Breast epithelium (tissue), 4 donors: ENCODE measurements around the gene FGGY. TPM values are rescaled to one million over a fixed set of nuclear protein-coding genes. Genes with fewer than 3 reads are reported as not detected.
"Not testable (repeated sequence)": the region's sequence is repeated elsewhere in the genome, so short reads cannot be mapped to it uniquely, and the experiment has no call there.

Experiments used
- DNase-seq, 2 donors: peaks; one replicate each; pipeline ENCODE4 v3.0.0-alpha.2; 2019; ENCODE audit warnings: low spot score in 2 of 2
- H3K27ac ChIP-seq, 2 donors: fragments of 200-600 bp; sonication (generic) in 1 of 2; one replicate each; pipeline ENCODE4 v1.5.1; 2016 to 2019; ENCODE audit warnings: mild to moderate bottlenecking in 1 of 2
- H3K27me3 ChIP-seq, 2 donors: fragments of 200-600 bp; sonication (generic) in 1 of 2; one replicate each; pipeline versions ENCODE4 v1.5.1 to v1.6.0; 2017 to 2019; ENCODE audit warnings: control low read depth in 1 of 2, mild to moderate bottlenecking in 1 of 2
- H3K36me3 ChIP-seq: fragments of 200-600 bp; one replicate; pipeline ENCODE4 v1.5.1; 2019
- H3K4me1 ChIP-seq, 2 donors: fragments of 200-600 bp; sonication (generic); one replicate each; pipeline ENCODE4 v1.5.1; 2016 to 2019; ENCODE audit warnings: control low read depth in 1 of 2
- H3K4me3 ChIP-seq, 3 donors: fragments of 200-600 bp; sonication (generic); 1 replicate in 2 of 3; 2 replicates in 1 of 3; pipeline ENCODE4 v1.5.1; 2016 to 2019; ENCODE audit warnings: mild to moderate bottlenecking in 3 of 3, moderate library complexity in 2 of 3
- H3K9me3 ChIP-seq, 2 donors: fragments of 200-600 bp; sonication (generic) in 1 of 2; one replicate each; pipeline ENCODE4 v1.5.1; 2016 to 2019; ENCODE audit warnings: control low read depth in 1 of 2
- CTCF ChIP-seq, 3 donors: fragments of 450-650 bp; IDR thresholded peaks; one replicate each; pipeline ENCODE4 v1.5.1; 2016 to 2017; ENCODE audit warnings: antibody characterized with exemption in 3 of 3, mild to moderate bottlenecking in 3 of 3, moderate library complexity in 3 of 3
- POLR2A ChIP-seq: fragments of 450-650 bp; IDR thresholded peaks from one replicate; pipeline ENCODE4 v1.6.1; 2016; ENCODE audit warnings: antibody characterized with exemption, mild to moderate bottlenecking, moderate library complexity
- POLR2AphosphoS5 ChIP-seq, 3 donors: sonication (generic); formaldehyde crosslinking; IDR thresholded peaks; one replicate each; pipeline ENCODE4 v1.6.1; 2017; ENCODE audit warnings: antibody characterized with exemption in 3 of 3
- intact Hi-C: fragments of 100-400 bp; cut with DNase I; formaldehyde crosslinking; loops from one replicate; pipeline ENCODE4 v1.15.1; 2023; ENCODE audit warnings: low total_unique reads
- total RNA-seq, 3 donors: library from RNA; depleted of rRNA; stranded (reverse); fragments of >200 nt; gene quantifications; one replicate each; pipeline ENCODE4 v1.1.0, GENCODE V29; 2016

Gene FGGY
- total RNA-seq, 3 donors from 2014 or later, result 16.2 to 50.3 (median 29.2) TPM

- peak overlapping the region in 1 of 2 donors; percentile 41 for H3K27ac ChIP-seq
- intact Hi-C loops, result no loop called here
These were observed 259.5 kb downstream of the FGGY start for GRCh38 chr1:59556398-59556797.

GRCh38 chr1:59556802-59557548 lies 260.1 kb downstream of the FGGY start:
- no peaks in the 10 kb centered on the region for H3K4me1 ChIP-seq
- no peak overlapping the region for H3K4me3 ChIP-seq
- H3K27me3 ChIP-seq, result no peaks in the 10 kb centered on the region
- intact Hi-C loops, result no loop called here
- H3K27ac ChIP-seq, result peak overlapping the region in 1 of 2 donors; percentile 41
- no peak for TF ChIP-seq POLR2A
- peak in 1 of 3 donors; percentile 61 for TF ChIP-seq POLR2AphosphoS5 (IDR thresholded peaks at IDR 0.05)
- H3K9me3 ChIP-seq, result peaks cover 0 to 9% of the 10 kb centered on the region in 2 donors
- DNase-seq, result peak in 1 of 2 donors; percentile 68
- no peaks in the 10 kb centered on the region for H3K36me3 ChIP-seq

More at GRCh38 chr1:59556398-59556797, 259.5 kb downstream of the FGGY start:
- DNase-seq, result no peak
- H3K4me1 ChIP-seq, result no peaks in the 10 kb centered on the region
- no peak overlapping the region for H3K4me3 ChIP-seq
- H3K27me3 ChIP-seq, result no peaks in the 10 kb centered on the region
- no peaks in the 10 kb centered on the region for H3K36me3 ChIP-seq
- H3K9me3 ChIP-seq, result peaks cover 0 to 9% of the 10 kb centered on the region in 2 donors
- no peak for TF ChIP-seq POLR2AphosphoS5 (IDR thresholded peaks at IDR 0.05)
- no peak for TF ChIP-seq CTCF (IDR thresholded peaks at IDR 0.05)
- TF ChIP-seq POLR2A, result no peak

- H3K36me3 ChIP-seq, result no peaks in the 10 kb centered on the region
- H3K9me3 ChIP-seq, result peaks cover 0 to 9% of the 10 kb centered on the region in 2 donors
- no peak overlapping the region for H3K27ac ChIP-seq
- no peak for DNase-seq
- no peak overlapping the region for H3K4me3 ChIP-seq
- no peak for TF ChIP-seq CTCF (IDR thresholded peaks at IDR 0.05)
- no peak for TF ChIP-seq POLR2A
- no peak for TF ChIP-seq POLR2AphosphoS5 (IDR thresholded peaks at IDR 0.05)
- intact Hi-C loops, result no loop called here
- H3K27me3 ChIP-seq, result no peaks in the 10 kb centered on the region
- H3K4me1 ChIP-seq, result no peaks in the 10 kb centered on the region
These were observed 260.6 kb downstream of the FGGY start for GRCh38 chr1:59557549-59557885.

GRCh38 chr1:59558580-59558979 lies 261.7 kb downstream of the FGGY start:
- H3K36me3 ChIP-seq, DNase-seq: not testable (repeated sequence)

GRCh38 chr1:59560807-59561450 lies 264.0 kb downstream of the FGGY start:
- H3K9me3 ChIP-seq, result peaks cover 0 to 9% of the 10 kb centered on the region in 2 donors
- DNase-seq, result no peak
- H3K4me1 ChIP-seq, result no peaks in the 10 kb centered on the region
- TF ChIP-seq POLR2A (no peak), POLR2AphosphoS5 (IDR thresholded peaks at IDR 0.05) (no peak), CTCF (IDR thresholded peaks at IDR 0.05) (no peak)
- H3K27me3 ChIP-seq, result no peaks in the 10 kb centered on the region
- no peak overlapping the region for H3K4me3 ChIP-seq
- intact Hi-C loops, result no loop called here
- H3K27ac ChIP-seq, result peak overlapping the region in 1 of 2 donors; percentile 59
- H3K36me3 ChIP-seq, result no peaks in the 10 kb centered on the region

More at GRCh38 chr1:59558580-59558979, 261.7 kb downstream of the FGGY start:
- H3K4me3 ChIP-seq, H3K27ac ChIP-seq, H3K27me3 ChIP-seq, H3K4me1 ChIP-seq, intact Hi-C loops, H3K9me3 ChIP-seq: not testable (repeated sequence)

GRCh38 chr1:59561796-59562195 lies 264.9 kb downstream of the FGGY start:
- TF ChIP-seq CTCF (IDR thresholded peaks at IDR 0.05) (no peak), POLR2A (no peak)
- Histone ChIP-seq H3K4me3 (no peak overlapping the region), H3K4me1 (no peaks in the 10 kb centered on the region), H3K27me3 (no peaks in the 10 kb centered on the region), H3K9me3 (peaks cover 0 to 9% of the 10 kb centered on the region in 2 donors), H3K36me3 (no peaks in the 10 kb centered on the region), H3K27ac (peak overlapping the region in 1 of 2 donors; percentile 59)
- intact Hi-C loops, result no loop called here
- no peak for DNase-seq
